ENCODE data around the gene RC3H2.

RC3H2 gene

DNA sequence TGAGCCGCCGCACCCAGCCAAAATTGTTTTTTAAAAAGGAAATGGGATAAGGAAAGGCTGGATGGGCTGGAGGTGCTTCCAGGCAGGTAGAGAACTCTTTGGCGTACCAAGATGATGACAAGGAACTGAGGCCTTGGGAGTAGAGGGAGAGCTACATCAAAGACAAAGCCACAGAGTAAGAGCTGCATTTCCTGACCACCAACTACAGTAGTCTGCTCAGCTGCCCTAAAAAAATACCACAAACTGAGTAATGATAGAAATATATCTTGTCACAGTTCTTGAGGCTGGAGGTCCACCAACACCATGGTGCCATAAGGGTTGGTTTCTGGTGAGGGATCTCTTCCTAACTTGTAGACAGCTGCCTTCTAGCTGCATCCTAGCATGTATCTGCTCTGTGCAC lies 97.0 kb downstream of the RC3H2 start:
- no peak for DNase-seq (ENCODE audit: low read depth, low spot score)

DNA sequence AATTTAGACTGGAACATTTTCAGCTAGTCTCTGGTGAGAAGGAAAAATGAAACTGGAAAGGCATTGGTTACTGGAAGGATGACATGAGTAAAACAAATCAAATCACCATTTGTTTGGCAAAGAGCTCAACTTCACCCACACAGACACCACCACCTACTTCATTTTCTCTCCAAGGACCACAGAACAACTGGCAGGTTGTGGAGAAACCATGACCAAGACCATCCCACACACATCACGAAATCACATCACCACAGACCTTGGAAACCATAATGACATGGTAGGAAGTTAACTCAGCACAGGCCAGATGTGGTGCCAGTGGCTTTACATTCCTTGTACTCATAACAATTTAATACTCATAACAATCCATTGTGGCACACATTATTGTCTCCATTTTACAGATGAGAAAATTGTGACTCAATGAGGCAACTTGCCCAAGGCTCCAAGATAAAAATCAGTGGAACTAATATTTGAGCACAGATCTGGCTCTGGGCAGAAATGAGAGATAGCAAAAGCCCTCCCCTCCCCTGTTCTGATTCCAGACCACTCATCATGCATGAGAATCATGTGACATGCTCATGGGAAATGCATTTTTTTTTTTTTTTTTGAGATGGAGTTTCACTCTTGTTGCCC lies 97.8 kb downstream of the RC3H2 start:
- no peak for DNase-seq (ENCODE audit: low read depth, low spot score)

DNA sequence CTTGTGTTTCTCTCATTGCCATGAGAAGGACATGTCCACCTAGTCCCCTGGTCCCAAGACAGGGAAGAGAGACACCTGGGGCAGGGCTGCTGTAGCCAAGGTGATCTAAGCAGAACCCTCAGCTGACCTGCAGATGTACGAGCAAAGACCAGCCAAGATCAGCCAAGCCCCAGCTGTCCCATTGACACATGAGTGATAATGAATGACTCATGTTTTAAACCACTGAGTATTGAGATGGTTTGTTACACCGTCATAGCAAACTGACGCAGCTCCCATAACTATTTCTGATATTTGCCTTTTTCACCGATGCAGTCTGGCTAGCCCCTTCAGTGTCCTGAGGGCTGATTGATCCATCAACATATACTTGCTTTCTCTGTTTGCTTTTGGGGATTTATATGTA lies 98.5 kb downstream of the RC3H2 start:
- DNase-seq (ENCODE audit: low read depth, low spot score) = no peak

DNA sequence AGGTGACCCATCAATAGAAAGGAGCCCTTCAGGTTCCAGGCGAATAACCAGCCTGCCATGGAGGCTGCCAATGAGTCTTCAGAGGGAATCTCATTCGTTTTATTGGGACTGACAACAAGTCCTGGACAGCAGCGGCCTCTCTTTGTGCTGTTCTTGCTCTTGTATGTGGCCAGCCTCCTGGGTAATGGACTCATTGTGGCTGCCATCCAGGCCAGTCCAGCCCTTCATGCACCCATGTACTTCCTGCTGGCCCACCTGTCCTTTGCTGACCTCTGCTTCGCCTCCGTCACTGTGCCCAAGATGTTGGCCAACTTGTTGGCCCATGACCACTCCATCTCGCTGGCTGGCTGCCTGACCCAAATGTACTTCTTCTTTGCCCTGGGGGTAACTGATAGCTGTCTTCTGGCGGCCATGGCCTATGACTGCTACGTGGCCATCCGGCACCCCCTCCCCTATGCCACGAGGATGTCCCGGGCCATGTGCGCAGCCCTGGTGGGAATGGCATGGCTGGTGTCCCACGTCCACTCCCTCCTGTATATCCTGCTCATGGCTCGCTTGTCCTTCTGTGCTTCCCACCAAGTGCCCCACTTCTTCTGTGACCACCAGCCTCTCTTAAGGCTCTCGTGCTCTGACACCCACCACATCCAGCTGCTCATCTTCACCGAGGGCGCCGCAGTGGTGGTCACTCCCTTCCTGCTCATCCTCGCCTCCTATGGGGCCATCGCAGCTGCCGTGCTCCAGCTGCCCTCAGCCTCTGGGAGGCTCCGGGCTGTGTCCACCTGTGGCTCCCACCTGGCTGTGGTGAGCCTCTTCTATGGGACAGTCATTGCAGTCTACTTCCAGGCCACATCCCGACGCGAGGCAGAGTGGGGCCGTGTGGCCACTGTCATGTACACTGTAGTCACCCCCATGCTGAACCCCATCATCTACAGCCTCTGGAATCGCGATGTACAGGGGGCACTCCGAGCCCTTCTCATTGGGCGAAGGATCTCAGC lies 104.8 kb downstream of the RC3H2 start, which contains the start of gene OR1K1:
OR1K1 (plus strand) TSS at position 58 of the 995 bp plus-strand sequence; CDS start at position 58, 0 bp downstream.
- no peak for DNase-seq (ENCODE audit: low read depth, low spot score)

DNA sequence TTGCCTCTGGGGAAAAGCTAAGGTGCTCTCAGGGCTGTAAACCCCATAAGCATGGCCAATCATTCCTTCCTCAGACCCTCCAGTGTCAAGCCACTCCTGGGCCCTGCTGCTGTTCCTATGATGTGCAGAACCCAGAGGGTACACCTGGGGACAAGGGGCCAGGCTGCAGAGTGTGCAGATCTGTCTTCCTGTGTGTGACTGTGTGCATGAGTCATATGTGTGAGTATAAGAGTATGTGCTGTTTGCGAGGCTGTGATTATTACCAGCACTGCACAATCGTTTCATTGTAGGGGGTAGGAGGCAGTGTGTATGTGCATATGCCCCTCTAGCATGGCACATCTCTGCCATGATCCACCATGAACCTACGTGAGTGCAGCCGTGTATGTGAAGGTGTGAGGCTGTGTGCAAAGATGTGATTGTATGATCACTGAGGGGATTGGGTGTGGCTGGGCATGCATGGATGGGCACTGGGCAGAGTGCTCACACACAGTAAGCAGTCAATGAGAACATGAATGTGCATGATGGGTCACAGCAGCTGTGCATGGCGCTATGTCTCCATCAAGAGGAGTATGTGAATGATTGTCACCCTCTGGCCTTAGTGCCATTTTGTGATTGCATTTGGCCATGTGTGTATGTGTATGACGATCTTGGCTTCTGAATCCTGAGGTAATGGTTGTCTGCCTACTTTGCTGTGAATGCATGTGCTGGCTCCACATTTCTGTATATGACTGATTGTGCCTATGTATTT lies 107.7 kb downstream of the RC3H2 start:
- DNase-seq (ENCODE audit: low read depth, low spot score) = no peak

Data from activated CD4-positive, CD25-positive, alpha-beta regulatory T cell treated with anti-CD3 and anti-CD28 coated beads, Interleukin-2, amount 50 U/mL, for 16 hours (primary cell).